Activated CD8-positive, alpha-beta memory T cell treated with anti-CD3 and anti-CD28 coated beads, Interleukin-2, amount 50 U/mL, for 48 hours (primary cell): ENCODE results near the gene BRSK2.
"Not testable (repeated sequence)": the region's sequence is repeated elsewhere in the genome, so short reads cannot be mapped to it uniquely, and the experiment has no call there.

ENCODE experiments used
- DNase-seq: peaks from one replicate; pipeline ENCODE4 v3.0.0-alpha.2; 2020

BRSK2 gene

GRCh38 chr11:1502168-1502953, 112.6 kb downstream of the BRSK2 start:
- DNase-seq = no peak

- DNase-seq = no peak
Measured at GRCh38 chr11:1502954-1503707, 113.4 kb downstream of the BRSK2 start.

- DNase-seq = no peak
Measured at GRCh38 chr11:1503708-1504104, 114.0 kb downstream of the BRSK2 start.

- no peak for DNase-seq
Measured at GRCh38 chr11:1504138-1504537, 114.4 kb downstream of the BRSK2 start.

GRCh38 chr11:1504581-1505290, 115.0 kb downstream of the BRSK2 start:
- no peak for DNase-seq

GRCh38 chr11:1505480-1505879, 115.7 kb downstream of the BRSK2 start:
- no peak for DNase-seq

- DNase-seq = no peak
Measured at GRCh38 chr11:1506981-1507380, 117.2 kb downstream of the BRSK2 start.

- no peak for DNase-seq
Measured at GRCh38 chr11:1507381-1508140, 117.8 kb downstream of the BRSK2 start.

- no peak for DNase-seq
Measured at GRCh38 chr11:1508491-1508891, 118.8 kb downstream of the BRSK2 start.

GRCh38 chr11:1508986-1509385, 119.3 kb downstream of the BRSK2 start:
- no peak for DNase-seq

GRCh38 chr11:1509626-1510255, 120.0 kb downstream of the BRSK2 start:
- no peak for DNase-seq

- not testable (repeated sequence) for DNase-seq
Measured at GRCh38 chr11:1510351-1510750, 120.6 kb downstream of the BRSK2 start.

- no peak for DNase-seq
Measured at GRCh38 chr11:1510928-1511327, 121.2 kb downstream of the BRSK2 start.

- no peak for DNase-seq
Measured at GRCh38 chr11:1511937-1512496, 122.3 kb downstream of the BRSK2 start.
